Breast epithelium (tissue), 3 donors: Measurements from ENCODE around the gene HVCN1.

Source experiments
- POLR2A ChIP-seq: fragments of 450-650 bp; IDR thresholded peaks from one replicate; pipeline ENCODE4 v1.6.1; 2016; ENCODE audit warnings: antibody characterized with exemption, mild to moderate bottlenecking, moderate library complexity
- POLR2AphosphoS5 ChIP-seq, 3 donors: sonication (generic); formaldehyde crosslinking; IDR thresholded peaks; one replicate each; pipeline ENCODE4 v1.6.1; 2017; ENCODE audit warnings: antibody characterized with exemption in 3 of 3
- TF ChIP-seq, protein P1 (sequence below), 3 donors: fragments of 450-650 bp; IDR thresholded peaks; one replicate each; pipeline ENCODE4 v1.5.1; 2016 to 2017; ENCODE audit warnings: antibody characterized with exemption in 3 of 3, mild to moderate bottlenecking in 3 of 3, moderate library complexity in 3 of 3

GRCh38 chr12:110683888-110684287 is 5.0 kb downstream of the HVCN1 start:
- TF ChIP-seq POLR2AphosphoS5 (IDR thresholded peaks at IDR 0.05) (no peak), POLR2A (no peak)
- TF ChIP-seq, protein P1, sequence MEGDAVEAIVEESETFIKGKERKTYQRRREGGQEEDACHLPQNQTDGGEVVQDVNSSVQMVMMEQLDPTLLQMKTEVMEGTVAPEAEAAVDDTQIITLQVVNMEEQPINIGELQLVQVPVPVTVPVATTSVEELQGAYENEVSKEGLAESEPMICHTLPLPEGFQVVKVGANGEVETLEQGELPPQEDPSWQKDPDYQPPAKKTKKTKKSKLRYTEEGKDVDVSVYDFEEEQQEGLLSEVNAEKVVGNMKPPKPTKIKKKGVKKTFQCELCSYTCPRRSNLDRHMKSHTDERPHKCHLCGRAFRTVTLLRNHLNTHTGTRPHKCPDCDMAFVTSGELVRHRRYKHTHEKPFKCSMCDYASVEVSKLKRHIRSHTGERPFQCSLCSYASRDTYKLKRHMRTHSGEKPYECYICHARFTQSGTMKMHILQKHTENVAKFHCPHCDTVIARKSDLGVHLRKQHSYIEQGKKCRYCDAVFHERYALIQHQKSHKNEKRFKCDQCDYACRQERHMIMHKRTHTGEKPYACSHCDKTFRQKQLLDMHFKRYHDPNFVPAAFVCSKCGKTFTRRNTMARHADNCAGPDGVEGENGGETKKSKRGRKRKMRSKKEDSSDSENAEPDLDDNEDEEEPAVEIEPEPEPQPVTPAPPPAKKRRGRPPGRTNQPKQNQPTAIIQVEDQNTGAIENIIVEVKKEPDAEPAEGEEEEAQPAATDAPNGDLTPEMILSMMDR (IDR thresholded peaks at IDR 0.05): no peak
